GM23338 (cell line): ENCODE data around the gene PRKCD. TPM values are rescaled to one million over a fixed set of nuclear protein-coding genes. Genes with fewer than 3 reads are reported as not detected.

Source experiments
- ATAC-seq: fragments of 200-7000 bp; cut with Tn5 transposase; 3 replicates; pipeline ENCODE4 v1.9.1; 2020
- DNase-seq: peaks from one replicate; pipeline ENCODE4 v3.0.0-alpha.2; 2015; ENCODE audit warnings: low spot score
- H2AFZ ChIP-seq: fragments of 200-600 bp; sonication (generic); 2 replicates; pipeline ENCODE4 v1.8.0; 2016; ENCODE audit warnings: antibody characterized with exemption, mild to moderate bottlenecking, moderate library complexity
- H3F3A ChIP-seq: fragments of 200-600 bp; sonication (generic); replicated peaks from 2 replicates; pipeline ENCODE4 v1.8.0; 2017; ENCODE audit warnings: antibody characterized with exemption, mixed run types, low read depth
- H3K27ac ChIP-seq: fragments of 200-600 bp; sonication (generic); 2 replicates; pipeline ENCODE4 v1.6.1; 2016; ENCODE audit warnings: low read depth
- H3K27me3 ChIP-seq: fragments of 200-600 bp; sonication (generic); 2 replicates; pipeline ENCODE4 v1.8.0; 2016; ENCODE audit warnings: mild to moderate bottlenecking, mixed run types, moderate library complexity; ENCODE audit not compliant: insufficient read depth
- H3K36me3 ChIP-seq: fragments of 200-600 bp; sonication (generic); 2 replicates; pipeline ENCODE4 v1.8.0; 2016; ENCODE audit warnings: mild to moderate bottlenecking; ENCODE audit not compliant: insufficient read depth
- H3K4me1 ChIP-seq: fragments of 200-600 bp; sonication (generic); 2 replicates; pipeline ENCODE4 v1.8.0; 2016; ENCODE audit warnings: mild to moderate bottlenecking, moderate library complexity; ENCODE audit not compliant: insufficient read depth
- H3K4me2 ChIP-seq: fragments of 200-600 bp; sonication (generic); 2 replicates; pipeline ENCODE4 v1.7.1; 2017; ENCODE audit warnings: mixed run types
- H3K4me3 ChIP-seq: fragments of 200-600 bp; sonication (generic); 2 replicates; pipeline ENCODE4 v1.6.1; 2016; ENCODE audit warnings: mixed run types
- H3K79me2 ChIP-seq: fragments of 200-600 bp; sonication (generic); replicated peaks from 2 replicates; pipeline ENCODE4 v1.8.0; 2017; ENCODE audit warnings: mild to moderate bottlenecking; ENCODE audit not compliant: insufficient read depth
- H3K9me2 ChIP-seq: fragments of 200-600 bp; sonication (generic); 2 replicates; pipeline ENCODE4 v1.8.0; 2017; ENCODE audit not compliant: insufficient read depth
- H4K20me1 ChIP-seq: fragments of 200-600 bp; sonication (generic); replicated peaks from 2 replicates; pipeline ENCODE4 v1.8.0; 2017; ENCODE audit warnings: mild to moderate bottlenecking; ENCODE audit not compliant: insufficient read depth
- H3K27ac Mint-ChIP-seq: 2 replicates; pipeline ENCODE4 v1.8.0; 2020; ENCODE audit warnings: inconsistent platforms, mild to moderate bottlenecking, moderate library complexity, mixed read lengths
- H3K27me3 Mint-ChIP-seq: 3 replicates; pipeline ENCODE4 v1.8.0; 2022; ENCODE audit warnings: low read depth, mild to moderate bottlenecking, moderate library complexity, mixed read lengths, inconsistent platforms; ENCODE audit not compliant: insufficient read depth, poor library complexity
- H3K36me3 Mint-ChIP-seq: 3 replicates; pipeline ENCODE4 v1.8.0; 2021; ENCODE audit warnings: low read depth, mild to moderate bottlenecking, inconsistent platforms, moderate library complexity, mixed read lengths
- H3K4me1 Mint-ChIP-seq: 3 replicates; pipeline ENCODE4 v1.8.0; 2020; ENCODE audit warnings: mild to moderate bottlenecking, inconsistent platforms, mixed read lengths
- H3K4me3 Mint-ChIP-seq: 3 replicates; pipeline ENCODE4 v1.8.0; 2021; ENCODE audit warnings: moderate library complexity, mild to moderate bottlenecking, inconsistent platforms, mixed read lengths
- H3K9me3 Mint-ChIP-seq: 3 replicates; pipeline ENCODE4 v1.8.0; 2020; ENCODE audit warnings: moderate library complexity, mild to moderate bottlenecking, inconsistent platforms, mixed read lengths
- CREB1 ChIP-seq: fragments of 250-450 bp; sonication (Bioruptor Pico); IDR thresholded peaks from 2 replicates; pipeline ENCODE4 v1.5.0; 2020; ENCODE audit warnings: low read depth, mild to moderate bottlenecking, moderate library complexity
- CTCF ChIP-seq, 2 experiments: fragments of 200-600 bp in 1 of 2; sonication (generic) in 1 of 2; conservative IDR thresholded peaks; 2 replicates each; pipeline versions ENCODE4 v1.5.1 to v1.6.1; 2016 to 2017; ENCODE audit warnings: antibody characterized with exemption in 2 of 2, low read depth in 2 of 2, mild to moderate bottlenecking in 2 of 2, moderate library complexity in 1 of 2
- ETS1 ChIP-seq: IDR thresholded peaks from 2 replicates; pipeline ENCODE4 v1.6.1; 2016; ENCODE audit warnings: antibody characterized with exemption
- EZH2 ChIP-seq: fragments of 200-600 bp; sonication (generic); IDR thresholded peaks from one replicate; pipeline ENCODE4 v1.8.0; 2017; ENCODE audit warnings: antibody characterized with exemption, mild to moderate bottlenecking, low read depth; ENCODE audit not compliant: unreplicated experiment
- EZH2phosphoT487 ChIP-seq: fragments of 200-600 bp; sonication (generic); IDR thresholded peaks from one replicate; pipeline ENCODE4 v1.8.1; 2018; ENCODE audit warnings: antibody characterized with exemption; ENCODE audit not compliant: unreplicated experiment
- JUNB ChIP-seq: IDR thresholded peaks from one replicate; pipeline ENCODE4 v1.6.1; 2016; ENCODE audit warnings: antibody characterized with exemption; ENCODE audit not compliant: unreplicated experiment
- NANOG ChIP-seq: IDR thresholded peaks from 2 replicates; pipeline ENCODE4 v1.6.1; 2016; ENCODE audit warnings: antibody characterized with exemption, borderline replicate concordance
- POLR2AphosphoS5 ChIP-seq: IDR thresholded peaks from 2 replicates; pipeline ENCODE4 v1.6.1; 2016; ENCODE audit warnings: antibody characterized with exemption, low read depth
- STAT1 ChIP-seq: IDR thresholded peaks from one replicate; pipeline ENCODE4 v1.6.1; 2016; ENCODE audit warnings: antibody characterized with exemption; ENCODE audit not compliant: unreplicated experiment
- ZNF114 ChIP-seq: fragments of 250-450 bp; sonication (Bioruptor Pico); IDR thresholded peaks from 2 replicates; pipeline ENCODE4 v1.5.0; 2020; ENCODE audit warnings: mild to moderate bottlenecking, moderate library complexity
- ZNF331 ChIP-seq: fragments of 250-450 bp; sonication (Bioruptor Pico); IDR thresholded peaks from 2 replicates; pipeline ENCODE4 v1.5.0; 2020; ENCODE audit warnings: low read depth, mild to moderate bottlenecking, moderate library complexity
- ZNF462 ChIP-seq: fragments of 250-450 bp; sonication (Bioruptor Pico); IDR thresholded peaks from 2 replicates; pipeline ENCODE4 v1.5.0; 2020; ENCODE audit warnings: mild to moderate bottlenecking, moderate library complexity
- polyA plus RNA-seq: library from polyadenylated mRNA; unstranded; fragments of >200 nt; fragmentation: Nextera tagmentation; extraction: Ambion mirVana; gene quantifications from 2 replicates; pipeline ENCODE4 v1.2.1, GENCODE V29; 2016
- total RNA-seq: library from RNA; depleted of rRNA; stranded (reverse); fragments of >200 nt; shearing (Covaris generic); gene quantifications from 2 replicates; pipeline ENCODE4 v1.2.3, GENCODE V29; 2014
- TF ChIP-seq, protein P1 (sequence below): IDR thresholded peaks from one replicate; pipeline ENCODE4 v1.6.1; 2018; ENCODE audit warnings: antibody characterized with exemption; ENCODE audit not compliant: unreplicated experiment

Gene PRKCD
- total and polyA plus RNA-seq, 2 experiments from 2014 or later, result 11.3 to 11.8 TPM

GRCh38 chr3:53238051-53238850 lies 77.2 kb downstream of the PRKCD start:
- H3K4me1 ChIP-seq, result peaks cover 8% of the 10 kb centered on the region; the same call in 1 of the 2 replicates
- H3K27ac Mint-ChIP-seq, result 0 out of 2 replicates have a peak overlapping the region, but pooled peaks have one; percentile 68
- H2AFZ ChIP-seq, result no peak overlapping the region
- ATAC-seq, result no peak
- no peak for DNase-seq
- H3K4me2 ChIP-seq, result no peak overlapping the region
- H3K4me3 Mint-ChIP-seq, result no peak overlapping the region
- H3K36me3 ChIP-seq, result peaks cover 59% of the 10 kb centered on the region
- peaks cover 46% of the 10 kb centered on the region for H3K4me1 Mint-ChIP-seq
- H3K27me3 Mint-ChIP-seq, result peaks cover 18% of the 10 kb centered on the region
- H3F3A ChIP-seq, result peaks cover 59% of the 10 kb centered on the region
- H3K36me3 Mint-ChIP-seq, result peaks cover 100% of the 10 kb centered on the region
- no peaks in the 10 kb centered on the region for H3K27me3 ChIP-seq
- H3K4me3 ChIP-seq, result no peak overlapping the region
- peaks cover 73% of the 10 kb centered on the region for H4K20me1 ChIP-seq
- H3K9me3 Mint-ChIP-seq, result no peaks in the 10 kb centered on the region
- peak overlapping the region; percentile 39; the same call in 1 of the 2 replicates for H3K27ac ChIP-seq
- no peaks in the 10 kb centered on the region for H3K9me2 ChIP-seq
- peaks cover 65% of the 10 kb centered on the region for H3K79me2 ChIP-seq
- TF ChIP-seq EZH2 (no peak), ZNF331 (CRISPR knock-in tag) (no peak), JUNB (no peak), EZH2phosphoT487 (no peak), CREB1 (no peak), ZNF462 (CRISPR knock-in tag) (no peak), ETS1 (no peak), CTCF (conservative IDR thresholded peaks at IDR 0.05; ENCODE audit: low read depth in 2 of 2) (no peak), NANOG (no peak), POLR2AphosphoS5 (no peak), ZNF114 (CRISPR knock-in tag) (no peak), STAT1 (no peak)
- TF ChIP-seq, protein P1, sequence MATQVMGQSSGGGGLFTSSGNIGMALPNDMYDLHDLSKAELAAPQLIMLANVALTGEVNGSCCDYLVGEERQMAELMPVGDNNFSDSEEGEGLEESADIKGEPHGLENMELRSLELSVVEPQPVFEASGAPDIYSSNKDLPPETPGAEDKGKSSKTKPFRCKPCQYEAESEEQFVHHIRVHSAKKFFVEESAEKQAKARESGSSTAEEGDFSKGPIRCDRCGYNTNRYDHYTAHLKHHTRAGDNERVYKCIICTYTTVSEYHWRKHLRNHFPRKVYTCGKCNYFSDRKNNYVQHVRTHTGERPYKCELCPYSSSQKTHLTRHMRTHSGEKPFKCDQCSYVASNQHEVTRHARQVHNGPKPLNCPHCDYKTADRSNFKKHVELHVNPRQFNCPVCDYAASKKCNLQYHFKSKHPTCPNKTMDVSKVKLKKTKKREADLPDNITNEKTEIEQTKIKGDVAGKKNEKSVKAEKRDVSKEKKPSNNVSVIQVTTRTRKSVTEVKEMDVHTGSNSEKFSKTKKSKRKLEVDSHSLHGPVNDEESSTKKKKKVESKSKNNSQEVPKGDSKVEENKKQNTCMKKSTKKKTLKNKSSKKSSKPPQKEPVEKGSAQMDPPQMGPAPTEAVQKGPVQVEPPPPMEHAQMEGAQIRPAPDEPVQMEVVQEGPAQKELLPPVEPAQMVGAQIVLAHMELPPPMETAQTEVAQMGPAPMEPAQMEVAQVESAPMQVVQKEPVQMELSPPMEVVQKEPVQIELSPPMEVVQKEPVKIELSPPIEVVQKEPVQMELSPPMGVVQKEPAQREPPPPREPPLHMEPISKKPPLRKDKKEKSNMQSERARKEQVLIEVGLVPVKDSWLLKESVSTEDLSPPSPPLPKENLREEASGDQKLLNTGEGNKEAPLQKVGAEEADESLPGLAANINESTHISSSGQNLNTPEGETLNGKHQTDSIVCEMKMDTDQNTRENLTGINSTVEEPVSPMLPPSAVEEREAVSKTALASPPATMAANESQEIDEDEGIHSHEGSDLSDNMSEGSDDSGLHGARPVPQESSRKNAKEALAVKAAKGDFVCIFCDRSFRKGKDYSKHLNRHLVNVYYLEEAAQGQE, result no peak
